Lung (tissue), 12 donors: ENCODE measurements around the gene RELN. TPM values are rescaled to one million over a fixed set of nuclear protein-coding genes. Genes with fewer than 3 reads are reported as not detected.

Experiments
- ATAC-seq: fragments of 200-7000 bp; cut with Tn5 transposase; one replicate; pipeline ENCODE4 v1.9.1; 2020; ENCODE audit warnings: moderate number of reproducible peaks; ENCODE audit not compliant: insufficient read depth, low FRiP score
- DNase-seq, 3 donors: peaks; one replicate each; pipeline ENCODE4 v3.0.0-alpha.2; 2013 to 2017
- H3K27ac ChIP-seq, 2 donors: one replicate each; pipeline ENCODE4 v1.5.1; 2013; ENCODE audit warnings: mild to moderate bottlenecking in 2 of 2, moderate library complexity in 2 of 2, control low read depth in 1 of 2, inconsistent platforms in 1 of 2, low read depth in 1 of 2, low read length in 1 of 2
- H3K27me3 ChIP-seq, 3 donors: one replicate each; pipeline ENCODE4 v1.5.1; 2013; ENCODE audit warnings: low read length in 2 of 3; ENCODE audit not compliant: control insufficient read depth in 3 of 3, insufficient read depth in 3 of 3
- H3K36me3 ChIP-seq, 4 donors: one replicate each; pipeline ENCODE4 v1.5.1; 2013; ENCODE audit warnings: low read length in 4 of 4, mild to moderate bottlenecking in 1 of 4, moderate library complexity in 1 of 4; ENCODE audit not compliant: control insufficient read depth in 4 of 4, insufficient read depth in 4 of 4
- H3K4me1 ChIP-seq, 5 donors: one replicate each; pipeline ENCODE4 v1.5.1; 2013; ENCODE audit warnings: low read length in 5 of 5, mild to moderate bottlenecking in 2 of 5, moderate library complexity in 1 of 5; ENCODE audit not compliant: control insufficient read depth in 5 of 5, insufficient read depth in 5 of 5
- H3K4me3 ChIP-seq: one replicate; pipeline ENCODE4 v1.5.1; 2013; ENCODE audit warnings: mild to moderate bottlenecking, control low read depth, moderate library complexity
- H3K9ac ChIP-seq, 2 donors: one replicate each; pipeline ENCODE4 v1.5.1; 2013; ENCODE audit warnings: low read length in 2 of 2, control low read depth in 1 of 2; ENCODE audit not compliant: insufficient read depth in 1 of 2
- H3K9me3 ChIP-seq, 4 donors: one replicate each; pipeline ENCODE4 v1.5.1; 2013; ENCODE audit warnings: low read length in 3 of 4, mild to moderate bottlenecking in 1 of 4, moderate library complexity in 1 of 4; ENCODE audit not compliant: control insufficient read depth in 4 of 4, insufficient read depth in 3 of 4
- WGBS, 2 donors: extraction: QIAGEN DNeasy Blood & Tissue Kit; methylation state at CpG; one replicate each; pipeline ENCODE4 v1.1.7; 2013; 5-methylcytosine and 5-hydroxymethylcytosine counted together
- polyA plus RNA-seq, 2 donors: library from polyadenylated mRNA; stranded (reverse); fragments of 200-250 nt; gene quantifications; one replicate each; pipeline ENCODE4 v1.2.1, GENCODE V29; 2013
- total RNA-seq, 2 donors: library from RNA; depleted of rRNA in 1 of 2; stranded (reverse); fragments of >200 nt in 1 of 2; gene quantifications; one replicate each; pipeline ENCODE4 v1.2.1, GENCODE V29; 2014 to 2021
- TF ChIP-seq, protein P1 (sequence below): IDR thresholded peaks from 2 replicates; pipeline ENCODE4 v1.5.1; 2012; ENCODE audit warnings: mild to moderate bottlenecking; ENCODE audit errors: control extremely low read depth, extremely low read depth
- donor health status: control.
- donor health status: control.
- donor health status: Bipolar disorder and iron deficiency.
- donor health status: healthy.
- donor health status: DM: yes; HTN: yes; CAD: no.

Gene RELN
- total and polyA plus RNA-seq, 4 donors = 0.24 to 7.7 (median 2.0) TPM

DNA sequence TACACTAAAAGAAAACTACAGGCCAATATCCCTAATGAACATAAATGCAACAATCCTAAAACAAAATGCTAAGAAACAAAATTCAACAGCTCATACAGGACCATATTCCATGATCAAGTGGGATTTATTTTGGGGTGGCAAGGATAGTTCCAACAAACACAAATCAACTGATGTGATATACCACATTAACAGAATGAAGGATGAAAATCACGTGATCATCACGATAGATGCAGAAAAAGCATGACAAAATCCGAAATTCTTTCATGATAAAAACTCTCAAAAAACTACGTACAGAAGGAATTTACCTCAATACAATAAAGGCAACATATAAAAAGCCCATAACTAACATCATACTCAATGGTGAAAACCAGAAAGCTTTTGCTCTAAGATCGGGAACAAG, 124.0 kb downstream of the RELN start:
- Histone ChIP-seq H3K36me3 (no peaks in the 10 kb centered on the region), H3K4me1 (no peaks in the 10 kb centered on the region), H3K27ac (no peak overlapping the region), H3K9ac (no peak overlapping the region), H3K27me3 (no peaks in the 10 kb centered on the region), H3K4me3 (no peak overlapping the region), H3K9me3 (no peaks in the 10 kb centered on the region)
- TF ChIP-seq, protein P1, sequence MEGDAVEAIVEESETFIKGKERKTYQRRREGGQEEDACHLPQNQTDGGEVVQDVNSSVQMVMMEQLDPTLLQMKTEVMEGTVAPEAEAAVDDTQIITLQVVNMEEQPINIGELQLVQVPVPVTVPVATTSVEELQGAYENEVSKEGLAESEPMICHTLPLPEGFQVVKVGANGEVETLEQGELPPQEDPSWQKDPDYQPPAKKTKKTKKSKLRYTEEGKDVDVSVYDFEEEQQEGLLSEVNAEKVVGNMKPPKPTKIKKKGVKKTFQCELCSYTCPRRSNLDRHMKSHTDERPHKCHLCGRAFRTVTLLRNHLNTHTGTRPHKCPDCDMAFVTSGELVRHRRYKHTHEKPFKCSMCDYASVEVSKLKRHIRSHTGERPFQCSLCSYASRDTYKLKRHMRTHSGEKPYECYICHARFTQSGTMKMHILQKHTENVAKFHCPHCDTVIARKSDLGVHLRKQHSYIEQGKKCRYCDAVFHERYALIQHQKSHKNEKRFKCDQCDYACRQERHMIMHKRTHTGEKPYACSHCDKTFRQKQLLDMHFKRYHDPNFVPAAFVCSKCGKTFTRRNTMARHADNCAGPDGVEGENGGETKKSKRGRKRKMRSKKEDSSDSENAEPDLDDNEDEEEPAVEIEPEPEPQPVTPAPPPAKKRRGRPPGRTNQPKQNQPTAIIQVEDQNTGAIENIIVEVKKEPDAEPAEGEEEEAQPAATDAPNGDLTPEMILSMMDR = no peak
- no peak for DNase-seq
- WGBS, 2 donors = 84 to 91% methylated on average over 5 of the region's 5 CpGs
- no peak for ATAC-seq

DNA sequence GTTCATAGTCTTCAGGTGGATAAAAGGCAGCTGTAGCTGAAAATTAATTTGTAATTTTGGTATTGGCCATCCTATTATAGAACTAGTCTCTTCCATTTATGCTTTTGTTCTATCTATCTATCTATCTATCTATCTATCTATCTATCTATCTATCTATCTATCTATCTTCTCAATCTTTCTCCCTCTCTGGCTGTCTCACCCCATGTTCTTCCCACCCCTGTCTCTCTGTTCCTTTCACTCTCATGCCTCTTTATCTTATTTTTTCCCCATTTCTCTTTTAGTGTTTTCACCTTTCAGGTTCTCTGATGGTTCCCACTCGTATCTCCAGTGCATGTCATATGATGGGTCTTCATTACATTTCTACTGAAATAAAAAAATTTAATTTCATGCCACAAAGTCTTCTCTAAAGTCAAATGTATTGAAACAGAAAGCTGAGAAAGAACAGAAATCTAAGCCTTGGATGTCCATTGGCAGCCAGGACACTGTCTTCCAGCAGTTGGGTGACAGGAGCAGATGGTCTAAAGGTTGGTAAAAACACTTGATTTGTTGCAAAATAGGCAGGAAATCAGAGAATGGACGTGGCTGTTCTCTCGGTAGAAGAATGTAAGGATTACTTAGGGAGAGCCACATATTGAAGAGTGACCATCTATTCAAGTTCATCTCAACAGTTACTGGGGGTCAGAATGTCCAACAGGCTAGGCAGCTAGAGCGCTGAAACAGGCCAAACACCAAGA, 127.0 kb downstream of the RELN start:
- H3K36me3 ChIP-seq = no peaks in the 10 kb centered on the region
- WGBS, 2 donors = 73 to 79% methylated on average over 4 of the region's 4 CpGs
- TF ChIP-seq, protein P1 = no peak
- DNase-seq (no peak), ATAC-seq (no peak)
- H3K27me3 ChIP-seq = no peaks in the 10 kb centered on the region
- H3K4me3 ChIP-seq = no peak overlapping the region
- H3K4me1 ChIP-seq = no peaks in the 10 kb centered on the region
- H3K9me3 ChIP-seq = no peaks in the 10 kb centered on the region
- H3K27ac ChIP-seq = no peak overlapping the region
- no peak overlapping the region for H3K9ac ChIP-seq

GRCh38 chr7:103859709-103860108, 129.7 kb downstream of the RELN start:
- TF ChIP-seq, protein P1 = no peak
- DNase-seq (no peak), ATAC-seq (no peak)
- WGBS, 2 donors = 94 to 95% methylated on average over 3 of the region's 3 CpGs
- Histone ChIP-seq H3K27ac (no peak overlapping the region), H3K9ac (no peak overlapping the region), H3K9me3 (no peaks in the 10 kb centered on the region), H3K36me3 (no peaks in the 10 kb centered on the region), H3K4me3 (no peak overlapping the region), H3K27me3 (no peaks in the 10 kb centered on the region), H3K4me1 (no peaks in the 10 kb centered on the region)

GRCh38 chr7:103857435-103857834, 132.0 kb downstream of the RELN start:
- 39 to 41% methylated on average over 4 of the region's 4 CpGs for WGBS, 2 donors
- Histone ChIP-seq H3K4me3 (no peak overlapping the region), H3K27ac (no peak overlapping the region), H3K36me3 (no peaks in the 10 kb centered on the region), H3K27me3 (no peaks in the 10 kb centered on the region), H3K4me1 (no peaks in the 10 kb centered on the region), H3K9ac (no peak overlapping the region), H3K9me3 (no peaks in the 10 kb centered on the region)
- TF ChIP-seq, protein P1 = no peak
- ATAC-seq (no peak), DNase-seq (no peak)
